ENCODE results near the gene RBM19. TPM values are rescaled to one million over a fixed set of nuclear protein-coding genes. Genes with fewer than 3 reads are reported as not detected.

Gene RBM19
- total RNA-seq, 2 donors from 2014 or later, result 38.6 to 43.1 TPM

DNA sequence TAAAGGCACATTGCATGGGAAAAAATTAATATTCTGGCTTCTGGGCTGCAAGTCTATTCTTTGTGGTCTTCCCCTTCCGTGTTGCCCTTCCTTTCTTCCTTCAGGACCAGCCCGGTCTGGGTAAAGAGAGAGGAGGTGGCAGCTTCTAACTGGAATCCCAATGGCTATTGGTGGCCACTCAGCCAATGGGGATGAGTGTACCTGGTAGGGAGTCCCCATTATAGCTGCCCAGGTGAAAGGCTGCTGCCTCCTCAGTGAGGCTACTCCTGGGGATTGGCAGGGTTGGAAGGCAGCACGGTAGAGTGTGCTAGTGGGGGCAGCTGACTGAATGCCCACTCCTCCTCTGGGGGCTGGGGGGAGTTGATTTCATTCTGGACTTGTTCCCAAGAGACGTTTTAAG lies 112.6 kb downstream of the RBM19 start:
- H3K27ac Mint-ChIP-seq, result no peak overlapping the region
- no peaks in the 10 kb centered on the region for H3K36me3 ChIP-seq (ENCODE audit: control insufficient read depth, insufficient read depth, low read length)
- no peak overlapping the region for H3K27ac ChIP-seq (ENCODE audit: low read depth, low read length)
- H3K27me3 Mint-ChIP-seq (ENCODE audit: insufficient read depth), result no peaks in the 10 kb centered on the region
- 78 to 85% methylated on average over 2 to 4 of the region's 4 CpGs for WGBS, 2 experiments (ENCODE audit: insufficient coverage in 1 of 2, insufficient read length in 1 of 2)
- no peaks in the 10 kb centered on the region for H3K27me3 ChIP-seq (ENCODE audit: control insufficient read depth, insufficient read depth, low read length, poor library complexity, severe bottlenecking)
- H3K4me1 ChIP-seq (ENCODE audit: control insufficient read depth, insufficient read depth, low read length), result peaks cover 13% of the 10 kb centered on the region
- H3K9me3 ChIP-seq (ENCODE audit: control insufficient read depth, low read length), result no peaks in the 10 kb centered on the region
- no peaks in the 10 kb centered on the region for H3K9me3 Mint-ChIP-seq
- H3K4me1 Mint-ChIP-seq, result peaks cover 27% of the 10 kb centered on the region
- peaks cover 15% of the 10 kb centered on the region for H3K36me3 Mint-ChIP-seq (ENCODE audit: low read depth)
- no peak overlapping the region for H3K4me3 Mint-ChIP-seq
- DNase-seq, result peak; percentile 72
- TF ChIP-seq, protein P1, sequence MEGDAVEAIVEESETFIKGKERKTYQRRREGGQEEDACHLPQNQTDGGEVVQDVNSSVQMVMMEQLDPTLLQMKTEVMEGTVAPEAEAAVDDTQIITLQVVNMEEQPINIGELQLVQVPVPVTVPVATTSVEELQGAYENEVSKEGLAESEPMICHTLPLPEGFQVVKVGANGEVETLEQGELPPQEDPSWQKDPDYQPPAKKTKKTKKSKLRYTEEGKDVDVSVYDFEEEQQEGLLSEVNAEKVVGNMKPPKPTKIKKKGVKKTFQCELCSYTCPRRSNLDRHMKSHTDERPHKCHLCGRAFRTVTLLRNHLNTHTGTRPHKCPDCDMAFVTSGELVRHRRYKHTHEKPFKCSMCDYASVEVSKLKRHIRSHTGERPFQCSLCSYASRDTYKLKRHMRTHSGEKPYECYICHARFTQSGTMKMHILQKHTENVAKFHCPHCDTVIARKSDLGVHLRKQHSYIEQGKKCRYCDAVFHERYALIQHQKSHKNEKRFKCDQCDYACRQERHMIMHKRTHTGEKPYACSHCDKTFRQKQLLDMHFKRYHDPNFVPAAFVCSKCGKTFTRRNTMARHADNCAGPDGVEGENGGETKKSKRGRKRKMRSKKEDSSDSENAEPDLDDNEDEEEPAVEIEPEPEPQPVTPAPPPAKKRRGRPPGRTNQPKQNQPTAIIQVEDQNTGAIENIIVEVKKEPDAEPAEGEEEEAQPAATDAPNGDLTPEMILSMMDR (conservative IDR thresholded peaks at IDR 0.05), result no peak
- H3K4me3 ChIP-seq (ENCODE audit: low read length), result no peak overlapping the region
- H3K9ac ChIP-seq (ENCODE audit: extremely low read depth, low read length, poor library complexity, severe bottlenecking), result no peak overlapping the region

DNA sequence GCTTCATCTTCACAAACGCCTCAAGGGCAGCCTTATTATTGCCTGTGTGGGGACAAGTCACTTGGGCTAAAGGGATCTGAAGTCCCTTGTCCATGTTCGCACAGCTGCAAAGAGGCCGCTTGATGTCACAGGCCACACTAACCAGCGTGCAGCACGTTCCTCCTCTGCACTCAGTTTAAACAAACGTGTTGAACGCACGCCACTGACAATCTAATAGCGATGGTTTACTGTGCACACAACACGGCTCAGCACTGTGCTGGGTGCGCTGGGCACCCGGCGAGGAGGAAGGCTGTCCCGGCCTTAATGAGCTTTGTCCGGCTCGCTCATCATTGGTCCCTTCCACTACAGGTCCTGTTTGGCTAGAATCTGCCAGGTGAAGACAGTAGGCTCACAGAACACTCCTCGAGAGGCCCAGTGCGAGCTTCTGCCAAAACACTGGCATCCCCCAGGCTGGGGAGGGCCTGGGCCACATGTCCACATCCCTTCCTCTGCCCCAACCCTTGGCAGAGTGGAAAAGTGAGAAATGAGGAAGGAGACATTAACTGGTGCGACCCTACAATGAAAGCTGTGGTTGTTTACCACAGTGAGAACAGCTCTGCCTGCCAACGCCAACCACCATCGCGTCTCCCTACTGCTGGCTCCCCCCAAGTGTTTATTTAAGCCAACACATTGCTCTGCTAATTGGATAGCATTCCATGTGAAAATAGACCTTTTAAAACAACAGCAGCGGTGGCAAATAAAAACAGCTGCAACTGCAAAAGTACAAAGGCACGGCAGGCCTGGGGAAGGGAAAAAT lies 113.2 kb downstream of the RBM19 start:
- Histone ChIP-seq H3K27ac (ENCODE audit: low read depth, low read length) (no peak overlapping the region), H3K27me3 (ENCODE audit: control insufficient read depth, insufficient read depth, low read length, poor library complexity, severe bottlenecking) (no peaks in the 10 kb centered on the region), H3K9ac (ENCODE audit: extremely low read depth, low read length, poor library complexity, severe bottlenecking) (no peak overlapping the region), H3K4me1 (ENCODE audit: control insufficient read depth, insufficient read depth, low read length) (peaks cover 13% of the 10 kb centered on the region), H3K4me3 (ENCODE audit: low read length) (no peak overlapping the region), H3K36me3 (ENCODE audit: control insufficient read depth, insufficient read depth, low read length) (no peaks in the 10 kb centered on the region), H3K9me3 (ENCODE audit: control insufficient read depth, low read length) (no peaks in the 10 kb centered on the region)
- H3K27me3 Mint-ChIP-seq (ENCODE audit: insufficient read depth), result no peaks in the 10 kb centered on the region
- H3K4me1 Mint-ChIP-seq, result peaks cover 27% of the 10 kb centered on the region
- 86 to 97% methylated on average over 22 to 24 of the region's 24 CpGs for WGBS, 2 experiments (ENCODE audit: insufficient coverage in 1 of 2, insufficient read length in 1 of 2)
- TF ChIP-seq, protein P1 (conservative IDR thresholded peaks at IDR 0.05), result no peak
- no peak for DNase-seq
- H3K9me3 Mint-ChIP-seq, result no peaks in the 10 kb centered on the region
- no peak overlapping the region for H3K27ac Mint-ChIP-seq
- peaks cover 13% of the 10 kb centered on the region for H3K36me3 Mint-ChIP-seq (ENCODE audit: low read depth)
- no peak overlapping the region for H3K4me3 Mint-ChIP-seq

DNA sequence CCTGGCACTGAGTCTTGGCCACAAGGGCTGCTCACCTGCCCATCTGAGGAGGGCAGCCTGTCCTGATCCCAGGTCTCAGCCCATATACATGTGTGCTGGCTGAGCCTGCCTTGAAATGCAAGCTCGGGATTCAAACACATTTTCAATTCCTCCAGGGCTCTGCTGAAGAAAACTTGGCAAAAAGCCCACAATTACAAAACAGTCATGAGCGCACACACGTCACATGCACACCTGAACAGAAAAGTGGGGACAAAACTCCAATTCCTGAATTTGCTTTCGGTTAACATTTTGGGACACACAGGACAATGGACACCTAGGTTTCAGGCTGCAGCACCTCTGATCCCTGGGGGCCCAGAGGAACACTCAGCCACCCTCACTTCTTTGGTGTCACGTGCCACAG lies 113.9 kb downstream of the RBM19 start:
- Mint-ChIP-seq H3K4me3 (no peak overlapping the region), H3K9me3 (no peaks in the 10 kb centered on the region), H3K27ac (no peak overlapping the region), H3K4me1 (peaks cover 27% of the 10 kb centered on the region), H3K36me3 (ENCODE audit: low read depth) (peaks cover 14% of the 10 kb centered on the region), H3K27me3 (ENCODE audit: insufficient read depth) (no peaks in the 10 kb centered on the region)
- no peak overlapping the region for H3K4me3 ChIP-seq (ENCODE audit: low read length)
- DNase-seq, result no peak
- WGBS, 2 experiments (ENCODE audit: insufficient coverage in 1 of 2, insufficient read length in 1 of 2), result 90 to 100% methylated on average over 4 to 5 of the region's 5 CpGs
- H3K36me3 ChIP-seq (ENCODE audit: control insufficient read depth, insufficient read depth, low read length), result no peaks in the 10 kb centered on the region
- H3K4me1 ChIP-seq (ENCODE audit: control insufficient read depth, insufficient read depth, low read length), result peaks cover 13% of the 10 kb centered on the region
- no peaks in the 10 kb centered on the region for H3K27me3 ChIP-seq (ENCODE audit: control insufficient read depth, insufficient read depth, low read length, poor library complexity, severe bottlenecking)
- no peak overlapping the region for H3K27ac ChIP-seq (ENCODE audit: low read depth, low read length)
- H3K9me3 ChIP-seq (ENCODE audit: control insufficient read depth, low read length), result no peaks in the 10 kb centered on the region
- TF ChIP-seq, protein P1 (conservative IDR thresholded peaks at IDR 0.05), result no peak
- no peak overlapping the region for H3K9ac ChIP-seq (ENCODE audit: extremely low read depth, low read length, poor library complexity, severe bottlenecking)
